ENCODE data around the gene INPP5F. TPM values are rescaled to one million over a fixed set of nuclear protein-coding genes. Genes with fewer than 3 reads are reported as not detected.

The INPP5F gene
- total and polyA plus RNA-seq, 10 donors, result 6.0 to 16.2 (median 10.9) TPM

GRCh38 chr10:119776536-119776935 lies 50.7 kb downstream of the INPP5F start:
- H3K36me3 ChIP-seq, result no peaks in the 10 kb centered on the region
- H3K9me3 ChIP-seq, result no peaks in the 10 kb centered on the region
- intact Hi-C loops (cut with DNase I; ENCODE audit: low total_unique reads), result no loop called here
- H3K4me3 ChIP-seq, result no peak overlapping the region
- no peak for TF ChIP-seq POLR2A (IDR thresholded peaks at IDR 0.05)
- TF ChIP-seq CTCF (IDR thresholded peaks at IDR 0.05 in 8 of 11, conservative IDR thresholded peaks at IDR 0.05 in 3 of 11), result no peak
- TF ChIP-seq POLR2AphosphoS5 (IDR thresholded peaks at IDR 0.05), result no peak
- WGBS, 5 donors, result 36 to 100% (median 97%) methylated on average over 1 of the region's 1 CpG
- H3K27ac ChIP-seq, result no peak overlapping the region
- DNase-seq, result no peak
- H3K27me3 ChIP-seq (replicated peaks in 1 of 7), result no peaks in the 10 kb centered on the region
- H3K4me1 ChIP-seq, result no peaks in the 10 kb centered on the region

GRCh38 chr10:119777686-119778085 lies 51.8 kb downstream of the INPP5F start:
- intact Hi-C loops (cut with DNase I; ENCODE audit: low total_unique reads), result no loop called here
- WGBS, 5 donors, result 81 to 96% (median 91%) methylated on average over 3 of the region's 3 CpGs
- Histone ChIP-seq H3K36me3 (no peaks in the 10 kb centered on the region), H3K4me3 (no peak overlapping the region), H3K4me1 (peaks cover 0 to 4% (median under 1%) of the 10 kb centered on the region in 6 donors), H3K27ac (no peak overlapping the region), H3K9me3 (no peaks in the 10 kb centered on the region), H3K27me3 (replicated peaks in 1 of 7) (no peaks in the 10 kb centered on the region)
- DNase-seq, result no peak
- no peak for TF ChIP-seq POLR2A (IDR thresholded peaks at IDR 0.05)
- no peak for TF ChIP-seq POLR2AphosphoS5 (IDR thresholded peaks at IDR 0.05)
- no peak for TF ChIP-seq CTCF (IDR thresholded peaks at IDR 0.05 in 8 of 11, conservative IDR thresholded peaks at IDR 0.05 in 3 of 11)

- no peak for DNase-seq
- TF ChIP-seq POLR2AphosphoS5 (IDR thresholded peaks at IDR 0.05) (no peak), CTCF (IDR thresholded peaks at IDR 0.05 in 8 of 11, conservative IDR thresholded peaks at IDR 0.05 in 3 of 11) (no peak), POLR2A (IDR thresholded peaks at IDR 0.05) (no peak)
- 91 to 95% (median 93%) methylated on average over 7 of the region's 7 CpGs for WGBS, 5 donors
- H3K4me3 ChIP-seq, result no peak overlapping the region
- no peaks in the 10 kb centered on the region for H3K9me3 ChIP-seq
- no peaks in the 10 kb centered on the region for H3K27me3 ChIP-seq (replicated peaks in 1 of 7)
- H3K36me3 ChIP-seq, result no peaks in the 10 kb centered on the region
- intact Hi-C loops (cut with DNase I; ENCODE audit: low total_unique reads), result no loop called here
- peaks cover 0 to 17% (median 9%) of the 10 kb centered on the region in 6 donors for H3K4me1 ChIP-seq
- H3K27ac ChIP-seq, result no peak overlapping the region
Measured at GRCh38 chr10:119778776-119779445, 53.1 kb downstream of the INPP5F start.

- Histone ChIP-seq H3K4me3 (no peak overlapping the region), H3K27me3 (replicated peaks in 1 of 7) (no peaks in the 10 kb centered on the region), H3K27ac (no peak overlapping the region), H3K9me3 (no peaks in the 10 kb centered on the region), H3K4me1 (peaks cover 0 to 37% (median 15%) of the 10 kb centered on the region in 6 donors), H3K36me3 (no peaks in the 10 kb centered on the region)
- TF ChIP-seq CTCF (IDR thresholded peaks at IDR 0.05 in 8 of 11, conservative IDR thresholded peaks at IDR 0.05 in 3 of 11), result no peak
- no peak for TF ChIP-seq POLR2AphosphoS5 (IDR thresholded peaks at IDR 0.05)
- TF ChIP-seq POLR2A (IDR thresholded peaks at IDR 0.05), result no peak
- no peak for DNase-seq
- WGBS, 5 donors, result 95 to 98% (median 97%) methylated on average over 5 of the region's 5 CpGs
- intact Hi-C loops (cut with DNase I; ENCODE audit: low total_unique reads), result no loop called here
Measured at GRCh38 chr10:119780879-119781480, 55.1 kb downstream of the INPP5F start.

Data from spleen (tissue), 11 donors.